ENCODE data around the gene PNP. TPM values are rescaled to one million over a fixed set of nuclear protein-coding genes. Genes with fewer than 3 reads are reported as not detected.
A peak's percentile ranks its signal among the peaks of the same experiment; 100 is the strongest.

The PNP gene
- total and polyA plus RNA-seq, 2 donors (not counting 3 experiments of a cell fraction or from before 2014, with no cell fraction given) = 245 to 271 TPM

DNA sequence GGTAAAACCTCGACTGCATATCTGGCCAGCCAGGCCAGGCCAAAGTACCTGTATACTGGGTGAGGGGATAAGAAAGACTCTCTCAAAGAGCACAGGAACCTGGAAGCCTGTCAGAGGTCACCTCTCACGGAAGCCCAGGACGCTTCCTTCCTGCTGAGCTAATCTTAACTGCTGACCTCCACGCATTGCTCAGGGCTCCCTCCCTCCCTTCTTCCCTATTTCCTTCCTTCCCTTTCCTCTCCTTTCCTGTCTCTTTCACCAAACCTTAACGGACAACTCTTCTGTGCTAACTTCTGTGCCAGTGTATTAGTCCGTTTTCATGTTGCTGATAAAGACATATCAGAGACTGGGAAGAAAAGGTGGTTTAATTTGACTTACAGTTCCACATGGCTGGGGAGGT is 21.4 kb downstream of the PNP start:
- TF ChIP-seq EZH2 (IDR thresholded peaks at IDR 0.05; ENCODE audit: borderline replicate concordance, low read depth, low read length, severe bottlenecking) = no peak
- TF ChIP-seq MYC (IDR thresholded peaks at IDR 0.05; ENCODE audit: low read depth, low read length) = no peak
- TF ChIP-seq GATA2 (IDR thresholded peaks at IDR 0.05; ENCODE audit: insufficient read depth, insufficient read length, low read depth, low read length) = no peak
- TF ChIP-seq MAX (IDR thresholded peaks at IDR 0.05; ENCODE audit: insufficient read depth, insufficient read length) = no peak
- TF ChIP-seq FOS (IDR thresholded peaks at IDR 0.05; ENCODE audit: borderline replicate concordance, insufficient read depth, low read length) = no peak
- TF ChIP-seq POLR2A (IDR thresholded peaks at IDR 0.05; ENCODE audit: low read depth, low read length) = no peak
- no peak for TF ChIP-seq CTCF (IDR thresholded peaks at IDR 0.05; ENCODE audit: extremely low read depth in 1 of 2, insufficient read depth in 1 of 2, low read depth in 1 of 2, low read length in 2 of 2)
- TF ChIP-seq JUN (IDR thresholded peaks at IDR 0.05; ENCODE audit: borderline replicate concordance, insufficient read depth, insufficient read length, low read depth) = no peak
- TF ChIP-seq POLR2AphosphoS5 (IDR thresholded peaks at IDR 0.05; ENCODE audit: insufficient read depth, low read depth, low read length) = no peak
- no peaks in the 10 kb centered on the region for H3K36me3 ChIP-seq (ENCODE audit: control insufficient read depth in 2 of 2, extremely low read depth in 1 of 2, insufficient read depth in 2 of 2, low read length in 2 of 2)
- no peak overlapping the region for H3K4me3 ChIP-seq (replicated peaks in 1 of 3; ENCODE audit: insufficient read depth in 1 of 3, low read depth in 1 of 3, low read length in 3 of 3)
- no peaks in the 10 kb centered on the region for H3K9me3 ChIP-seq (replicated peaks; ENCODE audit: control insufficient read depth, insufficient read depth, low read length)
- no peak overlapping the region for H3K4me2 ChIP-seq (ENCODE audit: insufficient read depth, low read length)
- CTCF ChIA-PET = no interaction called here
- POLR2A ChIA-PET = no interaction called here
- H3K9me1 ChIP-seq (replicated peaks; ENCODE audit: control insufficient read depth, extremely low read depth, insufficient read depth, low read length) = no peaks in the 10 kb centered on the region
- no peaks in the 10 kb centered on the region for H4K20me1 ChIP-seq (replicated peaks; ENCODE audit: control insufficient read depth, extremely low read depth, insufficient read depth, low read length)
- BruUV-seq (replicated peaks) = no TSS peak
- intact Hi-C loops (cut with micrococcal nuclease) = no loop called here
- peak overlapping the region; percentile 59 for H2AFZ ChIP-seq (ENCODE audit: low read depth, low read length)
- no peak for DNase-seq (ENCODE audit: low read depth, low spot score)
- H3K4me1 ChIP-seq (ENCODE audit: control insufficient read depth, extremely low read depth, insufficient read depth, low read length) = peaks cover 10% of the 10 kb centered on the region
- H3K27me3 ChIP-seq (ENCODE audit: control insufficient read depth in 2 of 2, insufficient read depth in 2 of 2, low read length in 2 of 2) = peaks cover 0 to 2% of the 10 kb centered on the region in 2 experiments
- H3K27ac ChIP-seq (ENCODE audit: insufficient read depth, low read depth, low read length) = no peak overlapping the region
- dilution Hi-C loops (cut with MboI; ENCODE audit: extremely low pct_ligation_motif_present, low sequenced_read_pairs) = no loop called here
- no peaks in the 10 kb centered on the region for H3K79me2 ChIP-seq (ENCODE audit: control insufficient read depth, insufficient read depth, low read length)
- H3K9ac ChIP-seq (replicated peaks; ENCODE audit: extremely low read depth, insufficient read depth, low read length) = no peak overlapping the region
- no peak for FAIRE-seq
